Glutamatergic neuron (in vitro differentiated cells): ENCODE data around the gene KATNB1. TPM values are rescaled to one million over a fixed set of nuclear protein-coding genes. Genes with fewer than 3 reads are reported as not detected.

Experiments used
- DNase-seq: peaks from one replicate; pipeline ENCODE4 v3.0.0; 2022
- H3K27ac Mint-ChIP-seq: one replicate; pipeline ENCODE4 v1.8.0; 2020; ENCODE audit warnings: mild to moderate bottlenecking, mixed read lengths, inconsistent platforms; ENCODE audit not compliant: unreplicated experiment
- H3K27me3 Mint-ChIP-seq: one replicate; pipeline ENCODE4 v1.8.0; 2020; ENCODE audit warnings: mild to moderate bottlenecking, moderate library complexity, mixed read lengths, inconsistent platforms; ENCODE audit not compliant: unreplicated experiment
- H3K36me3 Mint-ChIP-seq: one replicate; pipeline ENCODE4 v1.8.0; 2020; ENCODE audit warnings: mild to moderate bottlenecking, mixed read lengths, inconsistent platforms; ENCODE audit not compliant: unreplicated experiment
- H3K4me1 Mint-ChIP-seq: one replicate; pipeline ENCODE4 v1.8.0; 2020; ENCODE audit warnings: mild to moderate bottlenecking, low read depth, mixed read lengths, inconsistent platforms; ENCODE audit not compliant: unreplicated experiment
- H3K4me3 Mint-ChIP-seq: one replicate; pipeline ENCODE4 v1.8.0; 2020; ENCODE audit warnings: mild to moderate bottlenecking, mixed read lengths, inconsistent platforms; ENCODE audit not compliant: unreplicated experiment
- H3K9me3 Mint-ChIP-seq: one replicate; pipeline ENCODE4 v1.8.0; 2020; ENCODE audit warnings: mild to moderate bottlenecking, moderate library complexity, mixed read lengths, inconsistent platforms; ENCODE audit not compliant: unreplicated experiment
- CTCF ChIP-seq: fragments of 200-600 bp; sonication (generic); IDR thresholded peaks from one replicate; pipeline ENCODE4 v1.5.0; 2021; ENCODE audit not compliant: partially characterized antibody, unreplicated experiment
- microRNA-seq: library from miRNA; unstranded; fragments of <30 nt; microRNA quantifications from one replicate; pipeline ENCODE4, GENCODE V29; 2020; ENCODE audit not compliant: unreplicated experiment
- total RNA-seq: library from RNA; stranded (reverse); fragmentation: NEBNext Ultra II Directional; extraction: Animal tissue kit (Norgen Biotek cat#: 25700); gene quantifications from one replicate; pipeline ENCODE4 v1.2.1, GENCODE V29; 2021; ENCODE audit not compliant: unreplicated experiment

KATNB1 gene
- total RNA-seq, 1 donor from 2014 or later = 74.4 TPM

- no peak for DNase-seq
- H3K27ac Mint-ChIP-seq = peak overlapping the region; percentile 69
- TF ChIP-seq CTCF = no peak
- no peaks in the 10 kb centered on the region for H3K36me3 Mint-ChIP-seq
- peaks cover 20% of the 10 kb centered on the region for H3K4me1 Mint-ChIP-seq
- H3K9me3 Mint-ChIP-seq = peaks cover 7% of the 10 kb centered on the region
- H3K4me3 Mint-ChIP-seq = peak overlapping the region; percentile 89
- H3K27me3 Mint-ChIP-seq = peaks cover 9% of the 10 kb centered on the region
Measured at GRCh38 chr16:57803134-57803990, 67.8 kb downstream of the KATNB1 start.

GRCh38 chr16:57804111-57804837 is 68.7 kb downstream of the KATNB1 start:
- Mint-ChIP-seq H3K9me3 (peaks cover 7% of the 10 kb centered on the region), H3K4me1 (peaks cover 12% of the 10 kb centered on the region), H3K27ac (no peak overlapping the region), H3K4me3 (no peak overlapping the region), H3K36me3 (no peaks in the 10 kb centered on the region), H3K27me3 (peaks cover 8% of the 10 kb centered on the region)
- no peak for DNase-seq
- no peak for TF ChIP-seq CTCF

GRCh38 chr16:57805176-57805575 is 69.6 kb downstream of the KATNB1 start:
- DNase-seq = no peak
- TF ChIP-seq CTCF = no peak
- Mint-ChIP-seq H3K4me1 (peaks cover 10% of the 10 kb centered on the region), H3K27ac (no peak overlapping the region), H3K36me3 (no peaks in the 10 kb centered on the region), H3K9me3 (peaks cover 4% of the 10 kb centered on the region), H3K27me3 (peaks cover 3% of the 10 kb centered on the region), H3K4me3 (no peak overlapping the region)

Small RNA genes within 50 kb of the gene (microRNA-seq; reads per million reads assigned to microRNA genes)
- gene MIR6772 = not detected

Other genes with a start within 250 kb of the KATNB1 start
- 23.4 TPM for gene DOK4, start 249.3 kb upstream of the KATNB1 start, total RNA-seq
- gene CCDC102A, start 199.2 kb upstream of the KATNB1 start, total RNA-seq = not detected
- gene ADGRG5, start 193.1 kb upstream of the KATNB1 start, total RNA-seq = not detected
- gene ADGRG1, start 107.1 kb upstream of the KATNB1 start, total RNA-seq = 116 TPM
- not detected for gene ADGRG3, start 67.5 kb upstream of the KATNB1 start, total RNA-seq
- gene DRC7, start 41.0 kb upstream of the KATNB1 start, total RNA-seq = not detected
- 0.76 TPM for gene KIFC3, start 66.7 kb downstream of the KATNB1 start, total RNA-seq
- gene CNGB1, start 235.4 kb downstream of the KATNB1 start, total RNA-seq = 0.91 TPM